Measurements from ENCODE around the gene GRIPAP1.

GRCh38 chrX:48936429-48937053 lies 65.5 kb downstream of the GRIPAP1 start:
- TF ChIP-seq POLR2AphosphoS5 (IDR thresholded peaks at IDR 0.05) (no peak), CTCF (IDR thresholded peaks at IDR 0.05) (no peak)
